Uterus (tissue), 4 donors: ENCODE data around the gene RFK. TPM values are rescaled to one million over a fixed set of nuclear protein-coding genes. Genes with fewer than 3 reads are reported as not detected.

Source experiments
- DNase-seq, 2 donors: peaks; one replicate each; pipeline ENCODE4 v3.0.0-alpha.2; 2019 to 2020
- H3K27ac ChIP-seq, 2 donors: fragments of 200-600 bp; sonication (generic); 1 replicate in 1 of 2; 2 replicates in 1 of 2; pipeline ENCODE4 v1.5.1; 2016 to 2018
- H3K27me3 ChIP-seq, 2 donors: fragments of 200-600 bp; sonication (generic); one replicate each; pipeline ENCODE4 v1.5.1; 2018 to 2019; ENCODE audit warnings: control low read depth in 1 of 2
- H3K36me3 ChIP-seq, 2 donors: fragments of 200-600 bp; sonication (generic); one replicate each; pipeline ENCODE4 v1.5.1; 2019; ENCODE audit warnings: control low read depth in 1 of 2
- H3K4me1 ChIP-seq, 2 donors: fragments of 200-600 bp; sonication (generic); one replicate each; pipeline ENCODE4 v1.5.1; 2018 to 2019; ENCODE audit warnings: control low read depth in 1 of 2
- H3K4me3 ChIP-seq, 2 donors: fragments of 200-600 bp; sonication (generic); 1 replicate in 1 of 2; 2 replicates in 1 of 2; pipeline ENCODE4 v1.5.1; 2018 to 2019; ENCODE audit warnings: mild to moderate bottlenecking in 1 of 2
- H3K9me3 ChIP-seq, 2 donors: fragments of 200-600 bp; sonication (generic); one replicate each; pipeline ENCODE4 v1.5.1; 2019; ENCODE audit warnings: control low read depth in 1 of 2
- POLR2A ChIP-seq, 2 donors: fragments of 450-650 bp; IDR thresholded peaks; one replicate each; pipeline ENCODE4 v1.6.1; 2016; ENCODE audit warnings: antibody characterized with exemption in 2 of 2, mild to moderate bottlenecking in 1 of 2, moderate library complexity in 1 of 2
- intact Hi-C: fragments of 100-400 bp; cut with DNase I; formaldehyde crosslinking; loops from one replicate; pipeline ENCODE4 v1.15.1; 2023; ENCODE audit warnings: low total_unique reads
- total RNA-seq, 4 donors: library from RNA; depleted of rRNA in 3 of 4; stranded (reverse); fragments of >200 nt in 3 of 4; gene quantifications; one replicate each; pipeline versions ENCODE4 v1.1.0 to v1.2.4, GENCODE V29; 2014 to 2023
- TF ChIP-seq, protein P1 (sequence below), 4 experiments: fragments of 200-600 bp in 2 of 4; fragments of 450-650 bp in 2 of 4; sonication (generic) in 2 of 4; IDR thresholded peaks; one replicate each; pipeline ENCODE4 v1.5.1; 2016 to 2019; ENCODE audit warnings: antibody characterized with exemption in 4 of 4, mild to moderate bottlenecking in 2 of 4, moderate library complexity in 1 of 4
- donor health status: DM: yes; HTN: yes; CAD: no.

Gene RFK
- total RNA-seq, 4 donors from 2014 or later, result 15.6 to 31.0 (median 19.2) TPM

DNA sequence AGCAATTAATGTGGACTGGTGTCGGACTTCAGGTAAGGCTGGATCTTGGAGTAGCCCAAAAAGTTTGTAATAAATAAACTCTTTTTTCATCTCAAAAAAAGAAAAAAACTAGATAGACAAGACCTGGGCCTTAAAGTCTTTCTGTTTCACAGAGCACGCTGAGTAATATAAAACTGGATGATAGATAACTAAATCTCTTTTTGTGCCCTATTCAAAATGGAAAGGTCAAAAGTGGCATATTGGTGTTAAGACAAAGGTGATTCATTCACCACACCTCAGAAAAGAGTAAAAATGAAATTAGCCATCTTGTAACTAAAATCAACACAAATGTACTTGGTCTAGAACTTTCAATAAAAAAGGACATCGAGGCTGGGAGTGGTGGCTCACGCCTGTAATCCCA is 30.3 kb upstream of the RFK start:
- no peaks in the 10 kb centered on the region for H3K27me3 ChIP-seq
- no peak for DNase-seq
- no peak overlapping the region for H3K4me3 ChIP-seq
- H3K9me3 ChIP-seq, result no peaks in the 10 kb centered on the region
- no peaks in the 10 kb centered on the region for H3K4me1 ChIP-seq
- no peak for TF ChIP-seq POLR2A (IDR thresholded peaks at IDR 0.05)
- TF ChIP-seq, protein P1, sequence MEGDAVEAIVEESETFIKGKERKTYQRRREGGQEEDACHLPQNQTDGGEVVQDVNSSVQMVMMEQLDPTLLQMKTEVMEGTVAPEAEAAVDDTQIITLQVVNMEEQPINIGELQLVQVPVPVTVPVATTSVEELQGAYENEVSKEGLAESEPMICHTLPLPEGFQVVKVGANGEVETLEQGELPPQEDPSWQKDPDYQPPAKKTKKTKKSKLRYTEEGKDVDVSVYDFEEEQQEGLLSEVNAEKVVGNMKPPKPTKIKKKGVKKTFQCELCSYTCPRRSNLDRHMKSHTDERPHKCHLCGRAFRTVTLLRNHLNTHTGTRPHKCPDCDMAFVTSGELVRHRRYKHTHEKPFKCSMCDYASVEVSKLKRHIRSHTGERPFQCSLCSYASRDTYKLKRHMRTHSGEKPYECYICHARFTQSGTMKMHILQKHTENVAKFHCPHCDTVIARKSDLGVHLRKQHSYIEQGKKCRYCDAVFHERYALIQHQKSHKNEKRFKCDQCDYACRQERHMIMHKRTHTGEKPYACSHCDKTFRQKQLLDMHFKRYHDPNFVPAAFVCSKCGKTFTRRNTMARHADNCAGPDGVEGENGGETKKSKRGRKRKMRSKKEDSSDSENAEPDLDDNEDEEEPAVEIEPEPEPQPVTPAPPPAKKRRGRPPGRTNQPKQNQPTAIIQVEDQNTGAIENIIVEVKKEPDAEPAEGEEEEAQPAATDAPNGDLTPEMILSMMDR (IDR thresholded peaks at IDR 0.05), result no peak
- no peaks in the 10 kb centered on the region for H3K36me3 ChIP-seq
- no peak overlapping the region for H3K27ac ChIP-seq
- intact Hi-C loops, result no loop called here

DNA sequence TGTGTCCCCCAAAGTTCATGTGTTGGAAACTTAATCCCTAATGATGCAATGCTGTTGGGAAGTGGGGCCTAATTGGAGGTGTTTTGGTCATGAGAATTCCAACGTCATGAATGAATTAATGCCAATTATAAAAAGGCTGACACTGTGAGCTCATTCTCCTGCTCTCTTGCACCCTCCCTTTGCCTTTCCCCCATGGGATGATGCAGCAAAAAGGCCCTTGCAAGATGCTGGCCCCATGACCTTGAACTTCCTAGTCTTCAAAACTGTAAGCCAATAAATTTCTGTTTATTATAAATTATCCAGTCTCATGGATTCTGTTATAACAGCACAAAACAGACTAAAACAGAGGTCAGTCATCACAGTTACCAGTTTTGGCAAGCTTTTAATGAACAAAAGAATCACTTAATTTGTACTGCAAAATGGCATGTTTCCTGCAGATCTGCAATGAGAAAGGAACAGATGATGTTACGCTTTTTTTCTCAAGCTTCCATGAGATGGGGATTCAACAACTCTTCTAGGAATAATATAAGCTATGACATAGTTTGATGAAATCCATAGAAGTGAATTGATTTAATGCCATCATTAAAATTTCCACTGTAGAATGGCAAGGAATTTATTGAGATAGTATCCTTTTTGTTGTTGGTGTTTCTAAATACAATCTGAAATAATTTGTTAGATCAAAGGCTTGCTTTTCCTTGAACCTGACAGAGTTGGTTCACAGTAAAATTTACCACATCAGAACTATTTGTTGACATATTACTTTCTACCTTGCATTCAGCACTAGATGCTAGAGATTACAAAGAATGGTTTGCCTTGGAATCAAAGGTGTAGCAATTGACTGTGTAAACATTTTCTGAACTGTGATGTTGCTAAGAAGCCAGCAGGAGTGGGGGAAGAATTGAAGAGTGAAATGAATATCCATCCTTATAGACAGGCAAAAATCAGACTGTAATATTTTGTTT is 29.3 kb upstream of the RFK start:
- intact Hi-C loops, result no loop called here
- Histone ChIP-seq H3K27ac (no peak overlapping the region), H3K4me3 (no peak overlapping the region), H3K27me3 (no peaks in the 10 kb centered on the region), H3K9me3 (no peaks in the 10 kb centered on the region), H3K36me3 (no peaks in the 10 kb centered on the region), H3K4me1 (no peaks in the 10 kb centered on the region)
- DNase-seq, result no peak
- TF ChIP-seq, protein P1 (IDR thresholded peaks at IDR 0.05), result no peak
- TF ChIP-seq POLR2A (IDR thresholded peaks at IDR 0.05), result no peak

DNA sequence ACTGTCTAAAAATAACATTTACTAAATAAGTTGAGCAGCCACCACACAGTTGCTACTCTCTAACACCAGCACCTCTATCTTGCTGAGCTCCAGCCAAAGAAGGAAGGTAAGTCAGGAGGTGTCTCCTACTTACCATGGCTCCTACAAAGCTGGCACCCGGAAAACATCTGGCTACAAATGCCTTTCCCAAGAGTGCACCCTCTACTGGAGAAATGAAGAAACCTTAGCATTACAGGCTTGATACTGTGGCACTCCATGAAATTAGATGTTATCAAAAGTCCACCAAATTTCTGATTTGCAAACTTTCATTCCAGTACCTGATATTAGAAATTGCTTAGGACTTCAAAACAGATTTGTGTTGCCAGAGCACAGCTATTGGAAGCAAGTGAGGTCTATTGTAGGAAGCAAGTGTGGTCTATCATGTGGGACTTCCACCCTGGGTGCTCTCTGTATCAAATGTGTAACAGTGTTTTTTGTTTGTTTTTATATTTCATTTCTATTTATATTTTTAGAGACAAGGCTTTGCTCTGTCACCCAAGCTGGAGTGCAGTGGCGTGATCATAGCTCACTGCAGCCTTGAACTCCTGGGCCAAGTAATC is 25.7 kb upstream of the RFK start:
- DNase-seq, result no peak
- Histone ChIP-seq H3K4me1 (no peaks in the 10 kb centered on the region), H3K9me3 (no peaks in the 10 kb centered on the region), H3K4me3 (no peak overlapping the region), H3K27ac (no peak overlapping the region), H3K36me3 (no peaks in the 10 kb centered on the region), H3K27me3 (no peaks in the 10 kb centered on the region)
- TF ChIP-seq POLR2A (IDR thresholded peaks at IDR 0.05), result no peak
- TF ChIP-seq, protein P1 (IDR thresholded peaks at IDR 0.05), result peak in 1 of 4 experiments; percentile 17
- intact Hi-C loops, result no loop called here

DNA sequence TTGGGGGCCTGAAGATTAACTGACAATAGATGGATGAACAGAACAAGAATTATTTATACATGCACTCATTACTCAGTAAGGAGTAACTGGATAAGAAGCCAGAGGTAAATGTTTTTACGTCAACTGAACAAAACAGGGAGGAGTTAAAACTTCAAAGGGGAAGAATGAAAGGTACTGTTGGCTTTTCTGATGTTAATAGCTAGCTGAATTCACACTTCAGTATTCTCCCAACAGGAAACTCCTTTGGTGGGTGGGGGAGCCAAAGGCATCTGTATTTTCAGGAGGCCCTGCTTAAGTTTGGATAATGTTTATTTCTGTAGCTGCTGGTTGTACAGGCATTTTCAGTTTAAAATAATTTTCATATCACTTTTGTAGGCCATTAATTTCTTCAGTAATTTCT is 23.2 kb upstream of the RFK start:
- H3K4me1 ChIP-seq, result no peaks in the 10 kb centered on the region
- no peak for DNase-seq
- intact Hi-C loops, result no loop called here
- no peak overlapping the region for H3K4me3 ChIP-seq
- H3K27me3 ChIP-seq, result no peaks in the 10 kb centered on the region
- no peak overlapping the region for H3K27ac ChIP-seq
- no peak for TF ChIP-seq POLR2A (IDR thresholded peaks at IDR 0.05)
- TF ChIP-seq, protein P1 (IDR thresholded peaks at IDR 0.05), result no peak
- no peaks in the 10 kb centered on the region for H3K36me3 ChIP-seq
- H3K9me3 ChIP-seq, result no peaks in the 10 kb centered on the region

DNA sequence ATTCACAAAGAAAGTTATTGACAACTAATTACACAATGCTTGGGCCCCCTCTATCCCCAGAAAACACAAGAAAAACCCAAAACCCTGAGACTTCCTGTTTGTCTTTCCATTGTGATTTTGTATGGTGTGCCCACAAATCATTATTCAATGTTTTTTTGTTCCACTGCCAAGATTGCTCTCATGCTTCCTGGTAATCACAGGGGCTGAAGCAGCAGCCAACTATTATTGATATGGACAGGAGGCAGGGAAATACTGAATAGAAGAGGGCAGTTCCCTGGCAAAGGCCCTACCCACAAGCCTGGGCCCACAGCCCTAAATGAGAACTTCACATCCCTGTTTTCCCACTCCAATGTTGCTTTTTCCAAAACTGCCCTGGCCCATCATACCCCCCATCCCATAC is 21.5 kb upstream of the RFK start:
- intact Hi-C loops, result no loop called here
- Histone ChIP-seq H3K36me3 (no peaks in the 10 kb centered on the region), H3K27me3 (no peaks in the 10 kb centered on the region), H3K9me3 (no peaks in the 10 kb centered on the region), H3K4me3 (no peak overlapping the region), H3K4me1 (no peaks in the 10 kb centered on the region), H3K27ac (no peak overlapping the region)
- DNase-seq, result no peak
- TF ChIP-seq, protein P1 (IDR thresholded peaks at IDR 0.05), result no peak
- no peak for TF ChIP-seq POLR2A (IDR thresholded peaks at IDR 0.05)
